H9 (cell line): Measurements from ENCODE around the gene VRK1. TPM values are rescaled to one million over a fixed set of nuclear protein-coding genes. Genes with fewer than 3 reads are reported as not detected.

Source experiments
- DNase-seq: peaks from one replicate; pipeline ENCODE4 v3.0.0-alpha.2; 2017
- H2AFZ ChIP-seq: one replicate; pipeline ENCODE4 v1.6.1; 2013; ENCODE audit warnings: mild to moderate bottlenecking, low read length, control low read depth, moderate library complexity
- H2AK5ac ChIP-seq: 2 replicates; pipeline ENCODE4 v1.6.1; 2013; ENCODE audit warnings: low read length, control low read depth, mixed read lengths; ENCODE audit not compliant: insufficient read length
- H2BK120ac ChIP-seq: one replicate; pipeline ENCODE4 v1.6.1; 2013; ENCODE audit warnings: low read depth, mild to moderate bottlenecking, low read length, control low read depth, inconsistent platforms; ENCODE audit not compliant: poor library complexity, severe bottlenecking
- H2BK12ac ChIP-seq: 2 replicates; pipeline ENCODE4 v1.6.1; 2013; ENCODE audit warnings: low read length, control low read depth, mixed read lengths, low read depth; ENCODE audit not compliant: insufficient read length
- H2BK15ac ChIP-seq: 2 replicates; pipeline ENCODE4 v1.6.1; 2013; ENCODE audit warnings: low read depth, low read length, control low read depth
- H2BK20ac ChIP-seq: one replicate; pipeline ENCODE4 v1.6.1; 2013; ENCODE audit warnings: low read depth, mild to moderate bottlenecking, low read length, control low read depth, inconsistent platforms; ENCODE audit not compliant: poor library complexity, severe bottlenecking
- H2BK5ac ChIP-seq: 2 replicates; pipeline ENCODE4 v1.6.1; 2013; ENCODE audit warnings: low read length, control low read depth, mixed read lengths; ENCODE audit not compliant: insufficient read length
- H3K14ac ChIP-seq: 2 replicates; pipeline ENCODE4 v1.6.1; 2013; ENCODE audit warnings: low read length, control low read depth; ENCODE audit not compliant: insufficient read depth
- H3K18ac ChIP-seq: 2 replicates; pipeline ENCODE4 v1.6.1; 2013; ENCODE audit warnings: low read depth, mild to moderate bottlenecking, mixed read lengths, low read length, control low read depth; ENCODE audit not compliant: insufficient read length
- H3K23ac ChIP-seq: 2 replicates; pipeline ENCODE4 v1.6.1; 2013; ENCODE audit warnings: low read length, control low read depth, mixed read lengths, low read depth; ENCODE audit not compliant: insufficient read length
- H3K23me2 ChIP-seq: 2 replicates; pipeline ENCODE4 v1.6.1; 2013; ENCODE audit warnings: low read depth, mild to moderate bottlenecking, mixed read lengths, low read length, control low read depth; ENCODE audit not compliant: insufficient read length, poor library complexity, severe bottlenecking
- H3K27ac ChIP-seq: 2 replicates; pipeline ENCODE4 v1.5.1; 2013; ENCODE audit warnings: low read length, control low read depth, mixed read lengths, low read depth; ENCODE audit not compliant: insufficient read length
- H3K27me3 ChIP-seq: 2 replicates; pipeline ENCODE4 v1.6.1; 2013; ENCODE audit warnings: low read length, control low read depth, inconsistent platforms; ENCODE audit not compliant: insufficient read depth
- H3K4ac ChIP-seq: 2 replicates; pipeline ENCODE4 v1.6.1; 2013; ENCODE audit warnings: low read depth, mild to moderate bottlenecking, control low read depth, inconsistent platforms, low read length, moderate library complexity
- H3K4me1 ChIP-seq: 2 replicates; pipeline ENCODE4 v1.6.1; 2013; ENCODE audit warnings: low read length, control low read depth, inconsistent platforms; ENCODE audit not compliant: insufficient read depth
- H3K4me2 ChIP-seq: 2 replicates; pipeline ENCODE4 v1.6.1; 2013; ENCODE audit warnings: low read length, control low read depth, mixed read lengths; ENCODE audit not compliant: insufficient read length, insufficient read depth
- H3K56ac ChIP-seq: 2 replicates; pipeline ENCODE4 v1.6.1; 2013; ENCODE audit warnings: low read depth, mild to moderate bottlenecking, mixed read lengths, low read length, control low read depth; ENCODE audit not compliant: insufficient read length
- H3K79me1 ChIP-seq: 2 replicates; pipeline ENCODE4 v1.6.1; 2013; ENCODE audit warnings: low read depth, mild to moderate bottlenecking, moderate library complexity, low read length, control low read depth, inconsistent platforms; ENCODE audit not compliant: insufficient read depth, poor library complexity, severe bottlenecking
- H3K79me2 ChIP-seq: 2 replicates; pipeline ENCODE4 v1.6.1; 2013; ENCODE audit warnings: low read length, control low read depth, inconsistent platforms; ENCODE audit not compliant: insufficient read depth
- H3K9ac ChIP-seq: 2 replicates; pipeline ENCODE4 v1.6.1; 2013; ENCODE audit warnings: low read length, control low read depth, mixed read lengths; ENCODE audit not compliant: insufficient read length; ENCODE audit errors: extremely low read depth
- H3K9me3 ChIP-seq: one replicate; pipeline ENCODE4 v1.6.1; 2013; ENCODE audit warnings: low read depth, low read length, inconsistent platforms; ENCODE audit not compliant: control insufficient read depth
- H3T11ph ChIP-seq: one replicate; pipeline ENCODE4 v1.6.1; 2013; ENCODE audit warnings: mild to moderate bottlenecking, low read length, control low read depth, inconsistent platforms
- H4K20me1 ChIP-seq: one replicate; pipeline ENCODE4 v1.6.1; 2013; ENCODE audit not compliant: control insufficient read depth, insufficient read length, insufficient read depth
- H4K5ac ChIP-seq: 2 replicates; pipeline ENCODE4 v1.6.1; 2013; ENCODE audit warnings: low read depth, mild to moderate bottlenecking, mixed read lengths, low read length, control low read depth; ENCODE audit not compliant: insufficient read length
- H4K8ac ChIP-seq: replicated peaks from 2 replicates; pipeline ENCODE4 v1.6.1; 2013; ENCODE audit warnings: low read length, control low read depth, mixed read lengths, low read depth; ENCODE audit not compliant: insufficient read length
- H4K91ac ChIP-seq: 2 replicates; pipeline ENCODE4 v1.6.1; 2013; ENCODE audit warnings: low read depth, mild to moderate bottlenecking, moderate library complexity, mixed read lengths, low read length, control low read depth; ENCODE audit not compliant: insufficient read length
- H3K27ac Mint-ChIP-seq, 3 experiments: 2 replicates in 2 of 3; 3 replicates in 1 of 3; pipeline ENCODE4 v1.8.0; 2020 to 2021; ENCODE audit warnings: mixed read lengths in 3 of 3, mild to moderate bottlenecking in 1 of 3, moderate library complexity in 1 of 3
- H3K27me3 Mint-ChIP-seq: 2 replicates; pipeline ENCODE4 v1.8.0; 2021; ENCODE audit warnings: low read depth, mild to moderate bottlenecking, moderate library complexity, mixed read lengths
- H3K36me3 Mint-ChIP-seq, 3 experiments: 2 replicates in 2 of 3; 3 replicates in 1 of 3; pipeline ENCODE4 v1.8.0; 2020 to 2021; ENCODE audit warnings: low read depth in 3 of 3, mixed read lengths in 3 of 3; ENCODE audit not compliant: insufficient read depth in 1 of 3
- H3K4me1 Mint-ChIP-seq, 2 experiments: 2 replicates each; pipeline ENCODE4 v1.8.0; 2020; ENCODE audit warnings: mixed read lengths in 2 of 2
- H3K4me3 Mint-ChIP-seq, 2 experiments: 2 replicates in 1 of 2; 3 replicates in 1 of 2; pipeline ENCODE4 v1.8.0; 2020 to 2021; ENCODE audit warnings: mild to moderate bottlenecking in 2 of 2, mixed read lengths in 2 of 2, moderate library complexity in 1 of 2
- H3K9me3 Mint-ChIP-seq, 2 experiments: 2 replicates in 1 of 2; 3 replicates in 1 of 2; pipeline ENCODE4 v1.8.0; 2020; ENCODE audit warnings: mild to moderate bottlenecking in 2 of 2, mixed read lengths in 2 of 2, moderate library complexity in 1 of 2
- WGBS: extraction: QIAGEN DNeasy Blood & Tissue Kit; methylation state at CpG from one replicate; pipeline ENCODE4 v1.1.7; 2013; ENCODE audit warnings: missing lambda C conversion rate, low lambda C conversion rate, mixed read lengths; ENCODE audit not compliant: insufficient read length; ENCODE audit errors: extremely low coverage; 5-methylcytosine and 5-hydroxymethylcytosine counted together
- total RNA-seq: library from RNA; stranded (reverse); gene quantifications from 2 replicates; pipeline ENCODE4 v1.2.1, GENCODE V29; 2021
- TF ChIP-seq, protein P1 (sequence below): fragments of 200-600 bp; sonication (generic); conservative IDR thresholded peaks from 3 replicates; pipeline ENCODE4 v1.8.0; 2021; ENCODE audit warnings: antibody characterized with exemption, mild to moderate bottlenecking

Gene VRK1
- total RNA-seq, 1 experiment from 2014 or later: 55.7 TPM

DNA sequence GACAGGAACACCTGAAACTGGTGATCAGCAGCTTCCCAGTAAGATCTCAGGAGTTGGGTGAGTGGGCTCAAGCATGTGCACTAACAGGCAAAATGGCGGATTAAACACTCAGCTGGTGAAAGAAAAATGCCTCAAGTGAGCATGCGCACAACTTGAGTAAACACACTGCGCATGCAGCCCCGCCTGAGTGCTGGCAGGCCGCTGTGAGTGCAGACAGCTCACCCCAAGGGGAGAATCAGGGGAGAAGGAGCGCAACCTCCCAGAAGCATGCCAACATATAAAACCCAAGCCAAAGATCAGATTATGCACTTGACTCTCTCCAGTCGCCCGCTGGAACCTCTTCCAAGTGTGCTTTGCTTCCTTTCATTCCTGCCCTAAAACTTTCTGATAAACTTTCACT lies 125.8 kb downstream of the VRK1 start:
- Mint-ChIP-seq H3K27me3 (peaks cover 2% of the 10 kb centered on the region; the same call in 1 of the 2 replicates), H3K4me1 (peaks cover 7 to 11% of the 10 kb centered on the region in 2 experiments), H3K4me3 (no peak overlapping the region), H3K27ac (no peak overlapping the region), H3K36me3 (peaks cover 11 to 26% (median 13%) of the 10 kb centered on the region in 3 experiments), H3K9me3 (peaks cover 20 to 21% of the 10 kb centered on the region in 2 experiments)
- Histone ChIP-seq H2BK15ac (no peak overlapping the region), H2BK20ac (no peak overlapping the region), H2BK12ac (no peak overlapping the region), H3K79me1 (no peaks in the 10 kb centered on the region), H2BK120ac (no peak overlapping the region), H3K18ac (no peak overlapping the region), H3K27ac (no peak overlapping the region), H4K5ac (no peak overlapping the region), H3K23ac (no peak overlapping the region), H4K8ac (no peak overlapping the region), H3K4me1 (peaks cover 4% of the 10 kb centered on the region; the same call in 1 of the 2 replicates), H3K56ac (no peak overlapping the region), H3T11ph (no peak overlapping the region), H3K14ac (no peak overlapping the region), H3K79me2 (no peaks in the 10 kb centered on the region), H3K4me2 (no peak overlapping the region), H3K9me3 (peaks cover 7% of the 10 kb centered on the region), H2AFZ (no peak overlapping the region), H3K9ac (no peak overlapping the region), H2BK5ac (no peak overlapping the region), H4K91ac (no peak overlapping the region), H2AK5ac (no peak overlapping the region), H3K23me2 (no peaks in the 10 kb centered on the region), H3K27me3 (no peaks in the 10 kb centered on the region), H4K20me1 (no peaks in the 10 kb centered on the region), H3K4ac (no peak overlapping the region)
- no peak for DNase-seq
- WGBS: no CpG with 5 or more reads among the region's 8 CpGs
- TF ChIP-seq, protein P1, sequence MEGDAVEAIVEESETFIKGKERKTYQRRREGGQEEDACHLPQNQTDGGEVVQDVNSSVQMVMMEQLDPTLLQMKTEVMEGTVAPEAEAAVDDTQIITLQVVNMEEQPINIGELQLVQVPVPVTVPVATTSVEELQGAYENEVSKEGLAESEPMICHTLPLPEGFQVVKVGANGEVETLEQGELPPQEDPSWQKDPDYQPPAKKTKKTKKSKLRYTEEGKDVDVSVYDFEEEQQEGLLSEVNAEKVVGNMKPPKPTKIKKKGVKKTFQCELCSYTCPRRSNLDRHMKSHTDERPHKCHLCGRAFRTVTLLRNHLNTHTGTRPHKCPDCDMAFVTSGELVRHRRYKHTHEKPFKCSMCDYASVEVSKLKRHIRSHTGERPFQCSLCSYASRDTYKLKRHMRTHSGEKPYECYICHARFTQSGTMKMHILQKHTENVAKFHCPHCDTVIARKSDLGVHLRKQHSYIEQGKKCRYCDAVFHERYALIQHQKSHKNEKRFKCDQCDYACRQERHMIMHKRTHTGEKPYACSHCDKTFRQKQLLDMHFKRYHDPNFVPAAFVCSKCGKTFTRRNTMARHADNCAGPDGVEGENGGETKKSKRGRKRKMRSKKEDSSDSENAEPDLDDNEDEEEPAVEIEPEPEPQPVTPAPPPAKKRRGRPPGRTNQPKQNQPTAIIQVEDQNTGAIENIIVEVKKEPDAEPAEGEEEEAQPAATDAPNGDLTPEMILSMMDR: no peak
